H1 (cell line): ENCODE results near the gene USB1. TPM values are rescaled to one million over a fixed set of nuclear protein-coding genes. Genes with fewer than 3 reads are reported as not detected.

ENCODE experiments used
- ATF3 ChIP-seq: IDR thresholded peaks from 2 replicates; pipeline ENCODE4 v1.6.1; 2011; ENCODE audit warnings: low read depth, mild to moderate bottlenecking, low read length; ENCODE audit not compliant: insufficient read depth
- BACH1 ChIP-seq: IDR thresholded peaks from 2 replicates; pipeline ENCODE4 v1.6.1; 2012; ENCODE audit warnings: low read length, improper control_type of control experiment
- CREB1 ChIP-seq: IDR thresholded peaks from 2 replicates; pipeline ENCODE4 v1.6.1; 2012; ENCODE audit warnings: inconsistent platforms
- EP300 ChIP-seq, 2 experiments: IDR thresholded peaks; 1 replicate in 1 of 2; 2 replicates in 1 of 2; pipeline ENCODE4 v1.6.1; 2011 to 2012; ENCODE audit warnings: low read depth in 2 of 2, low read length in 2 of 2, mild to moderate bottlenecking in 2 of 2, borderline replicate concordance in 1 of 2, inconsistent platforms in 1 of 2, moderate library complexity in 1 of 2
- RNF2 ChIP-seq: fragments of 200-900, 300-1000 bp; sonication (generic); IDR thresholded peaks from 2 replicates; pipeline ENCODE4 v1.7.1; 2016; ENCODE audit warnings: borderline replicate concordance, low read depth, mild to moderate bottlenecking, antibody characterized with exemption, low read length; ENCODE audit not compliant: poor library complexity, severe bottlenecking; ENCODE audit errors: missing control alignments
- polyA plus RNA-seq, 7 experiments: library from polyadenylated mRNA; depleted of rRNA in 3 of 7; stranded (reverse) in 5 of 7; unstranded in 2 of 7; fragments of >200 nt in 5 of 7; fragments of 200-250 nt in 2 of 7; gene quantifications; 1 replicate in 5 of 7; 2 replicates in 1 of 7; 4 replicates in 1 of 7; pipeline versions ENCODE4 v1.2.1 to v1.2.3, GENCODE V29; 2011 to 2013; ENCODE audit warnings: missing spikeins in 2 of 7, mixed read lengths in 2 of 7
- total RNA-seq: library from RNA; stranded (reverse); fragmentation: NEBNext Ultra II Directional; extraction: Animal tissue kit (Norgen Biotek cat#: 25700); gene quantifications from 2 replicates; pipeline ENCODE4 v1.2.1, GENCODE V29; 2021

Gene USB1
- total and polyA plus RNA-seq, 2 of the 8 experiments (the other 6 are each of a cell fraction or from before 2014, with no cell fraction given) = 65.4 to 75.9 TPM

- no peak for TF ChIP-seq ATF3
- no peak for TF ChIP-seq BACH1
- no peak for TF ChIP-seq RNF2
- no peak for TF ChIP-seq CREB1
- no peak for TF ChIP-seq EP300 (IDR thresholded peaks at IDR 0.05; ENCODE audit: borderline replicate concordance in 1 of 2, low read depth in 2 of 2, low read length in 2 of 2)
These were observed 37.0 kb downstream of the USB1 start (continued) for GRCh38 chr16:58038219-58038641.
